K562 (cell line): Measurements from ENCODE around the gene HFE. TPM values are rescaled to one million over a fixed set of nuclear protein-coding genes. Genes with fewer than 3 reads are reported as not detected.

ENCODE experiments used
- ARID1B ChIP-seq: fragments of 450-650 bp; IDR thresholded peaks from 2 replicates; pipeline ENCODE4 v1.6.1; 2016; ENCODE audit warnings: antibody characterized with exemption, mild to moderate bottlenecking, inconsistent platforms
- ATF6 ChIP-seq: sonication (generic); formaldehyde crosslinking; IDR thresholded peaks from 2 replicates; pipeline ENCODE4 v1.4.0; 2020; ENCODE audit warnings: mild to moderate bottlenecking, missing genetic modification reagents
- BCL6 ChIP-seq: fragments of 250-450 bp; sonication (Bioruptor Pico); IDR thresholded peaks from 2 replicates; pipeline ENCODE4 v1.4.0; 2020
- CBX1 ChIP-seq: sonication (generic); IDR thresholded peaks from 2 replicates; pipeline ENCODE4 v1.6.1; 2016; ENCODE audit warnings: antibody characterized with exemption, low read depth, mild to moderate bottlenecking
- CXXC5 ChIP-seq: fragments of 250-450 bp; sonication (Bioruptor Pico); IDR thresholded peaks from 2 replicates; pipeline ENCODE4 v1.8.0; 2022; ENCODE audit warnings: inconsistent platforms, mild to moderate bottlenecking, moderate library complexity
- DIDO1 ChIP-seq: fragments of 450-650 bp; IDR thresholded peaks from 2 replicates; pipeline ENCODE4 v1.6.1; 2016; ENCODE audit warnings: low read depth, missing biosample characterization, missing genetic modification characterization
- ELK1 ChIP-seq: sonication (generic); formaldehyde crosslinking; IDR thresholded peaks from 2 replicates; pipeline ENCODE4 v1.8.1; 2022; ENCODE audit warnings: missing genetic modification reagents
- EWSR1 ChIP-seq: fragments of 450-650 bp; IDR thresholded peaks from 2 replicates; pipeline ENCODE4 v1.6.1; 2018; ENCODE audit warnings: borderline replicate concordance, mild to moderate bottlenecking, low read depth, moderate library complexity; ENCODE audit not compliant: partially characterized antibody
- HDAC6 ChIP-seq: IDR thresholded peaks from 2 replicates; pipeline ENCODE4 v1.6.1; 2012; ENCODE audit warnings: low read depth, mild to moderate bottlenecking, control low read depth, inconsistent platforms, low read length, moderate library complexity
- MYBL2 ChIP-seq, 2 experiments: fragments of 450-650 bp in 1 of 2; sonication (generic) in 1 of 2; formaldehyde crosslinking in 1 of 2; IDR thresholded peaks; 2 replicates each; pipeline versions ENCODE4 v1.6.1 to v1.8.1; 2017 to 2022; ENCODE audit warnings: borderline replicate concordance in 1 of 2, inconsistent platforms in 1 of 2, low read depth in 1 of 2, mild to moderate bottlenecking in 1 of 2, missing genetic modification reagents in 1 of 2, moderate library complexity in 1 of 2
- POLR2B ChIP-seq: fragments of 450-650 bp; IDR thresholded peaks from 2 replicates; pipeline ENCODE4 v1.6.1; 2018; ENCODE audit warnings: low read depth; ENCODE audit not compliant: partially characterized antibody
- PTBP1 ChIP-seq: fragments of 200-400 bp; formaldehyde crosslinking; IDR thresholded peaks from 2 replicates; pipeline ENCODE4 v1.6.1; 2017; ENCODE audit warnings: low read depth, low read length
- RAD21 ChIP-seq, 2 experiments: fragments of 250-450 bp in 1 of 2; fragments of 450-650 bp in 1 of 2; sonication (Bioruptor Pico) in 1 of 2; formaldehyde crosslinking in 1 of 2; IDR thresholded peaks in 1 of 2; conservative IDR thresholded peaks in 1 of 2; 2 replicates each; pipeline versions ENCODE4 v1.4.0 to v1.8.0; 2020 to 2022; ENCODE audit warnings: mild to moderate bottlenecking in 2 of 2, moderate library complexity in 1 of 2
- RCOR1 ChIP-seq, 2 experiments: IDR thresholded peaks; 2 replicates each; pipeline ENCODE4 v1.6.1; 2012; ENCODE audit warnings: low read depth in 2 of 2, low read length in 2 of 2, borderline replicate concordance in 1 of 2, improper control_type of control experiment in 1 of 2
- SOX6 ChIP-seq: fragments of 450-650 bp; IDR thresholded peaks from 2 replicates; pipeline ENCODE4 v1.6.1; 2014; ENCODE audit warnings: mild to moderate bottlenecking
- ZNF133 ChIP-seq: fragments of 250-450 bp; sonication (Bioruptor Pico); IDR thresholded peaks from 2 replicates; pipeline ENCODE4 v1.4.0; 2020; ENCODE audit warnings: mild to moderate bottlenecking
- ZNF134 ChIP-seq: fragments of 250-450 bp; sonication (Bioruptor Pico); conservative IDR thresholded peaks from 2 replicates; pipeline ENCODE4 v1.4.0; 2020
- ZNF184 ChIP-seq: sonication (generic); formaldehyde crosslinking; IDR thresholded peaks from 2 replicates; pipeline ENCODE4 v1.5.0; 2020; ENCODE audit warnings: missing genetic modification reagents
- ZNF586 ChIP-seq: fragments of 450-650 bp; formaldehyde crosslinking; conservative IDR thresholded peaks from 2 replicates; pipeline ENCODE4 v1.4.0; 2020; ENCODE audit warnings: mild to moderate bottlenecking, moderate library complexity
- ZNF785 ChIP-seq: fragments of 250-450 bp; sonication (Bioruptor Pico); IDR thresholded peaks from 2 replicates; pipeline ENCODE4 v1.4.0; 2020; ENCODE audit warnings: mild to moderate bottlenecking
- polyA plus RNA-seq, 8 experiments: library from polyadenylated mRNA; depleted of rRNA in 4 of 8; stranded (reverse) in 5 of 8; unstranded in 3 of 8; fragments of >200 nt; fragmentation: Nextera tagmentation in 2 of 8; fragmentation: Illumina TruSeq in 1 of 8; extraction: Ambion mirVana in 2 of 8; extraction: Trizol in 1 of 8; gene quantifications; 2 replicates each; pipeline versions ENCODE4 v1.2.1 to v1.2.3, GENCODE V29; 2011 to 2014; ENCODE audit warnings: inconsistent platforms in 1 of 8, missing spikeins in 1 of 8
- total RNA-seq, 7 experiments: library from RNA; depleted of rRNA in 6 of 7; stranded (reverse); fragments of >200 nt in 6 of 7; fragmentation: Illumina TruSeq in 2 of 7; extraction: Trizol in 2 of 7; gene quantifications; 2 replicates each; pipeline versions ENCODE4 v1.2.1 to v1.2.3, GENCODE V29; 2011 to 2021; ENCODE audit warnings: low replicate concordance in 1 of 7
- TF ChIP-seq, protein P1 (sequence below): sonication (generic); formaldehyde crosslinking; IDR thresholded peaks from 2 replicates; pipeline ENCODE4 v1.8.0; 2022; ENCODE audit warnings: missing genetic modification reagents, mild to moderate bottlenecking, borderline replicate concordance
- TF ChIP-seq, protein P2 (sequence below): fragments of 250-450 bp; sonication (Bioruptor Pico); IDR thresholded peaks from 2 replicates; pipeline ENCODE4 v1.8.0; 2021; ENCODE audit warnings: borderline replicate concordance, mild to moderate bottlenecking, moderate library complexity; ENCODE audit not compliant: poor library complexity, severe bottlenecking

The HFE gene
- total and polyA plus RNA-seq, 9 of the 15 experiments (the other 6 are each of a cell fraction or from before 2014, with no cell fraction given): 0.14 to 1.2 (median 0.76) TPM

GRCh38 chr6:26075063-26075717 lies 12.0 kb upstream of the HFE start (continued):
- no peak for TF ChIP-seq BCL6
- no peak for TF ChIP-seq ZNF785
- TF ChIP-seq RAD21 (CRISPR knock-in tag; conservative IDR thresholded peaks at IDR 0.05 in 1 of 2, IDR thresholded peaks at IDR 0.05 in 1 of 2): no peak
- TF ChIP-seq EWSR1: no peak
- no peak for TF ChIP-seq ELK1 (CRISPR knock-in tag)
- TF ChIP-seq, protein P1, sequence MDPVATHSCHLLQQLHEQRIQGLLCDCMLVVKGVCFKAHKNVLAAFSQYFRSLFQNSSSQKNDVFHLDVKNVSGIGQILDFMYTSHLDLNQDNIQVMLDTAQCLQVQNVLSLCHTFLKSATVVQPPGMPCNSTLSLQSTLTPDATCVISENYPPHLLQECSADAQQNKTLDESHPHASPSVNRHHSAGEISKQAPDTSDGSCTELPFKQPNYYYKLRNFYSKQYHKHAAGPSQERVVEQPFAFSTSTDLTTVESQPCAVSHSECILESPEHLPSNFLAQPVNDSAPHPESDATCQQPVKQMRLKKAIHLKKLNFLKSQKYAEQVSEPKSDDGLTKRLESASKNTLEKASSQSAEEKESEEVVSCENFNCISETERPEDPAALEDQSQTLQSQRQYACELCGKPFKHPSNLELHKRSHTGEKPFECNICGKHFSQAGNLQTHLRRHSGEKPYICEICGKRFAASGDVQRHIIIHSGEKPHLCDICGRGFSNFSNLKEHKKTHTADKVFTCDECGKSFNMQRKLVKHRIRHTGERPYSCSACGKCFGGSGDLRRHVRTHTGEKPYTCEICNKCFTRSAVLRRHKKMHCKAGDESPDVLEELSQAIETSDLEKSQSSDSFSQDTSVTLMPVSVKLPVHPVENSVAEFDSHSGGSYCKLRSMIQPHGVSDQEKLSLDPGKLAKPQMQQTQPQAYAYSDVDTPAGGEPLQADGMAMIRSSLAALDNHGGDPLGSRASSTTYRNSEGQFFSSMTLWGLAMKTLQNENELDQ (CRISPR knock-in tag): no peak
- TF ChIP-seq CXXC5: no peak
- TF ChIP-seq HDAC6: no peak
- TF ChIP-seq ZNF134 (CRISPR knock-in tag): no peak
- peak; percentile 71 to 90 for TF ChIP-seq RCOR1 (IDR thresholded peaks at IDR 0.05; ENCODE audit: borderline replicate concordance in 1 of 2, low read depth in 2 of 2, low read length in 2 of 2)
- no peak for TF ChIP-seq ZNF184 (CRISPR knock-in tag)
- TF ChIP-seq, protein P2, sequence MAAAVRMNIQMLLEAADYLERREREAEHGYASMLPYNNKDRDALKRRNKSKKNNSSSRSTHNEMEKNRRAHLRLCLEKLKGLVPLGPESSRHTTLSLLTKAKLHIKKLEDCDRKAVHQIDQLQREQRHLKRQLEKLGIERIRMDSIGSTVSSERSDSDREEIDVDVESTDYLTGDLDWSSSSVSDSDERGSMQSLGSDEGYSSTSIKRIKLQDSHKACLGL (CRISPR knock-in tag): no peak
- TF ChIP-seq POLR2B: no peak
- TF ChIP-seq PTBP1: no peak
- no peak for TF ChIP-seq MYBL2 (IDR thresholded peaks at IDR 0.05; ENCODE audit: low read depth)
- TF ChIP-seq MYBL2 (CRISPR knock-in tag; IDR thresholded peaks at IDR 0.05; ENCODE audit: borderline replicate concordance): no peak
- no peak for TF ChIP-seq ZNF586 (CRISPR knock-in tag)
- TF ChIP-seq SOX6: peak; percentile 84
- TF ChIP-seq CBX1: no peak
- TF ChIP-seq ZNF133 (CRISPR knock-in tag): no peak
- no peak for TF ChIP-seq DIDO1 (tag)
- TF ChIP-seq ATF6 (CRISPR knock-in tag): no peak
- TF ChIP-seq ARID1B: peak; percentile 80
